T1000 (cell line): ENCODE measurements around the gene BCL6.

Experiments
- DNase-seq: peaks from one replicate; lab custom pipeline; 2025; ENCODE audit warnings: mixed read lengths; lab: John Stamatoyannopoulos, UW

Gene BCL6

DNA sequence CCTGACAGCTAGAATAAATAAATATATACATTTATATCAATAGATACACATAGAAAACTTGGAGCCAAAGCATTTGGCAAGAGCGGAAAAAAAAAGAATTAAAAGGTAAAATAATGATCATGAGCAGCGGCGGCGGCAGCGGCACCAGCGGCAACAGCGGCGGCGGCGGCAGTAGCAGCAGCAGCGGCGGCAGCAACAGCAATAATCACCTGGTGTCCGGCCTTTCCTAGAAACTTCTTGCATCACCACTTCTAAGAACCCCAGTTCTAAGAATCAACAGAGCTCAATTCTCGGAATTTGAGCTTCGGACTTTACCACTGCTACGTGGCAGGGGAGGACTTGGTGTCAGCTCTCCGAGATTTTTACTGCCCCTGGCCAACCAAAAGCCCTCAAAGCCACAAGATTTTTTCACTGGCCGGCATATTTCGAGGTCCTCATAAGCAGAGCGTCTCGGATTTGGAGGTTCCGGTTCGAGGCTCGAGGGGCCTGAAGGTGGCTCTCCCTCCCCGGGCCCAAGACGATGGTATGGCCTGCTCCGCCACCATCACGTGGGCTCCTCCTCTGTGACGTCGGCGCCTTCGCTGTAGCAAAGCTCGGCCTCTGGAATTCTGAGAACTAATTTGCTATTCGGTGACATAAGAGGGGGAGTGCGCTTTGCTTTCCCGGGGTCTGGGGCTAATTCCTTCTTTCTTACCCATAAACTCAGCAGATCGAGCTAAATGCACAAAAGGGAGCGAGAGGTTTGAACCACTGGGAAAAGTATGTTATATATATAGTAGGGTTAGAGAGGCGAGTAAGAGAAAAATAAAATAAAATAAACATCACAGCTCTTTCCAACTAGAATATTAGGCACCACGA lies at the start of gene BCL6:
Gene BCL6, minus strand, starts transcription at position 268 of the 858 bp plus-strand sequence. CDS start 11,775 bp downstream, outside the sequence.
- peak; percentile 94 for DNase-seq

- DNase-seq, result no peak
Observed at GRCh38 chr3:187794731-187795130, 49.5 kb upstream of the BCL6 start.

- DNase-seq, result no peak
Observed at GRCh38 chr3:187793618-187794017, 48.4 kb upstream of the BCL6 start.

DNA sequence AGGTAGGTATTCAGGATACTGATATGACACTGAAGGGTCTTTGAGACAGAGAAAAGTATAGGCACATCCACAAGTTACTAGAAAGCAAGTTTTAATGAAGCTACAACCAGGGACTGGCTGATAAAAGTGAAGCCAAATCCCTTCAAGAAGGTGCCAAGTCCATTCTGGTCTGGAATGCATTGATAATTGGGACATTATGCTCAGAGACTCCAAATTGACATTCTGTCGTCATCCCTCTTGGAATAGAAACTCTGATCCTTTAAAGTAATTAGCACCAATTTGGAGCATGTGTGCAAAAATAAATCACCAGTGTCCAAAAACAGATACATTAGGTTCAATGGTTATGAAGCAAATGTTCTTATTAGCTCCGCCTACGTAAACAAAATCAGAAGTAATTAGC lies 47.3 kb upstream of the BCL6 start:
- no peak for DNase-seq

DNA sequence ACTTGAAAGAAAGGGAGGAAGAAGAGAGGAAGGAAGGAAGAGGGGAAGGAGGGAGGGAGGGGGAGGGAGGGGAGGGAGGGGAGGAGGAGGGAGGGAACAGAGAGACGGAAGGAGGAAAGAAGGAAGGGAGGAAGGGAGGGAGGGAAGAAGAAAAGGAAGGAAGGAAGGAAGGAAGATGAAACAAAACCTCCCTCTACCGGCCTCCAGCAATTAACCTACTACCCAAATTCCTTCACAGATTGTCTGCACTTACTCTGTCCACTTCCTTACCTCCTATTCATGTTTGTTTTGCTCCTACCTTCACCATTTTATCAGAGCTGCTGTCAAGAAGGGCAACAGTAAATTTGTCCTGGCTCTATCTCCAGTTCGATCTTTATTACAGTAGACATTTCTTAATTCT lies 44.6 kb upstream of the BCL6 start:
- no peak for DNase-seq

DNA sequence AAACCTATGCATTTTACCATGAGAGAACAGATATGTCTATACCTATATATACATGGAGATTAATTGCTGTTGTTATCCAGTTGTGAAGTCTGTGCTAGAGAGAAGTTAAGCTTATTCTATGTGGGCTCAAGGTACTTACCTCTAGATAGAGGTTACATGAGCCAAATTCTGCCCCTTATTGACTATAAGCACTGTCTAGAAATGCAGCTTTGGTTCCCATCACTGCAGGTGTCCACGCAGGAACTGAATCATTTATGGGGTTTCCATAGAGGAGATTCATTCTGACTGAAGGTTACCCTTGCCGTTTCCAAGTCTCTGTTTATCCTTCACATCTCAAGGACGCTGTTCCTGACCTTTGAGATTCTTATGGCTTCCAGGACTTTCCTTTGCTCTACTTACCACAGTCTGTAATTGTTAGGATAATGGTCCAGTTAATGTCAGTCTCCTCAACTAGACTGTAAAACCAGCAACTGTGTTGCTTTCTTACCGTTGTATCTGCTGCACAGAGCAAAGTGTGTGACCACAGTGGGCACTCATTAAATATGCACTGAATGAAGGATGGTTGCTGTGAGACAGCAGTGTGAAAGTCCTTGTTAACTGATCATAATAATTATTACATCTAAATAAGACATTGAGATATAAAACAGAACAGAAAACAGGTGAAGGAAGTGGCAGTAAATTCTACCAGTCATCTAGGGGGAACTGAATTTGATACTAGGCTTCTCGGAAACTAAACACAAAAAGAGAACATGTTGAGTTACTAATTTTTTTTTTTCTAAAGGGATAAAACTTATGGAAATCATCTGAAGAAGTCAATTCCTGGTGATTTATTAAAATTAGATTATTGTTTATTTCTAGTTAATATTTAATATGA lies 44.0 kb upstream of the BCL6 start:
- no peak for DNase-seq

GRCh38 chr3:187783098-187783497 lies 37.8 kb upstream of the BCL6 start:
- DNase-seq, result no peak

DNA sequence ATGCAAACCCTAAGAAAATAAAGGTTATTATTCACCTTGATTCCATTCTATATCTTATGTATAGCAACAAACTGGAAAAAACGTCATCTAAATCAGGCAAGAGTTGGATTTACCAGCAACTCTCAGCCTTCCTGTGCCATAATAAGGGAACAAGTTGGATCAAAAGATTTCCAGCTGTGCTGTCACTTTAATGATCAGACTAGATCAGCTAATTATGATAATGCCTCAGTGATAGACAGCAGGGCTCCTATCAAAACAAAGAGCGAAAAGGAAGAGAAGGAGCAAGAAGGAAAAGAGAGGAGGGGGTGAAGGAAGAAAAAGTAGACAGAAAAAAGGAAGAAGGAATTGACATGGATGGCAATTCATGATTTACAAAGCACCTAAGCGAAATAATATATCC lies 36.7 kb upstream of the BCL6 start:
- no peak for DNase-seq

GRCh38 chr3:187781001-187781400 lies 35.7 kb upstream of the BCL6 start:
- no peak for DNase-seq

- no peak for DNase-seq
Observed at GRCh38 chr3:187778726-187779125, 33.5 kb upstream of the BCL6 start.

GRCh38 chr3:187777331-187777941 lies 32.2 kb upstream of the BCL6 start:
- no peak for DNase-seq

GRCh38 chr3:187775549-187775948 lies 30.3 kb upstream of the BCL6 start:
- DNase-seq, result no peak

- no peak for DNase-seq
Observed at GRCh38 chr3:187774185-187774789, 29.0 kb upstream of the BCL6 start.

- DNase-seq, result no peak
Observed at GRCh38 chr3:187773233-187774184, 28.2 kb upstream of the BCL6 start.

DNA sequence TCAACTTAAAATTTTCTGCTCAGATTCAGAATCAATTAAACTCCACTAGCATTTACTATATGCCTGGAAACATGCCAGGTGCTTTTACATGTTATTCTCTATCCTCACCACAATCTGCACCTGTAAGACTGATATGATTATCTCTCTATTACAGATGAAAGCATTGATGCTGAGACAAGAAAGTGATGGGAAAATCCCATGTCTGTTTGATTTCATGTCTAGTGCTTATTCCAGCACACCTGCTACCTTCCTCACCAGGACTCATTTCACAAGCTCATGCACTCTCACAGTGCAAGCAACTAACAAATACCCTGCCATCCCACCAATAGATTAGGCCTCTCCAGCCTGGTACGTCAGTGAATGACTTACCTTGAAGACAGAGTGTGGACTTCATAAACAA lies 25.0 kb upstream of the BCL6 start:
- no peak for DNase-seq

- DNase-seq, result no peak
Observed at GRCh38 chr3:187769771-187770170, 24.5 kb upstream of the BCL6 start.

DNA sequence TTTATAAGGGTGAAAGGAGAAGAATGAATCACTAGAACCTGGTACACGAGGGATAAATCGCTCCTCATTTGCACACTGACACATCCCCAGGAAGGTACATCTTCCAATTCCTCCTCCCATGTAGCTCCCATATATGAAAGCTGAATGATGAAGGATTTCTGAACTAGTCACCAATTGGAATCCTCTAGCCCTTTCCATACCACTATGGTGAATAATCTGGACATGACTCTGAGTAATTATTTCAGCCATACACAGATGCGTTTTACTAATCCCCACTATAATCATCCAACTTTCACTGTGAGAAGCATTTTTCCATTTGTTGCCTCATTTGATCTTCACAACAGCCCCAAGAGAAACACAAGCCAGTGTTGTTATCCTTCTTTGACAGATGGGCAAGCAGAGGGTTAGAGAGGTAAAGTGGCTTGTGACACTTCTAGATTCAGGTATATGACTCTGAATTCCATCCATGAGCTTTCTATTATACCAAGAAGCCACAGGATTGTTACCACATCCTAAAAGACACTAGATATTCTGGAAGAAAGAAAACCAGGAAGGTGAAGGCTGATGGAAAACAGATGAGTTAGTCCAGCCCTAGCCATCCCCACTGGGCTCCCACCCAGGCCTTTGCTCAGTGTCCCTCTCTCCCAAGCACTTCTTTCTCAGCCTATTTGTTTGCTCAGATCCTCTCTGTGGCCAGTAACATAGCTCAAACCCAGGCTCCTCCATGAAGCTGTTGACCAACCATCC lies 22.2 kb upstream of the BCL6 start:
- DNase-seq, result no peak

- DNase-seq, result no peak
Observed at GRCh38 chr3:187765342-187765741, 20.1 kb upstream of the BCL6 start.

GRCh38 chr3:187763850-187764648 lies 18.8 kb upstream of the BCL6 start:
- DNase-seq, result no peak
